ENCODE measurements around the gene MYBBP1A.

Gene MYBBP1A

GRCh38 chr17:4497101-4497824, 57.9 kb downstream of the MYBBP1A start:
- no peak overlapping the region for H2AFZ ChIP-seq (ENCODE audit: low read length, unreplicated experiment)
- no peak overlapping the region for H3K27ac ChIP-seq (ENCODE audit: low read depth, low read length)
- H3K4me1 ChIP-seq (ENCODE audit: control insufficient read depth, insufficient read depth, low read length, unreplicated experiment): no peaks in the 10 kb centered on the region
- no peak overlapping the region for H3K4me3 ChIP-seq (ENCODE audit: low read depth, low read length)
- H3K36me3 ChIP-seq (ENCODE audit: insufficient read depth, low read length): no peaks in the 10 kb centered on the region
- H3K79me2 ChIP-seq (ENCODE audit: control insufficient read depth, insufficient read depth, low read length, unreplicated experiment): no peaks in the 10 kb centered on the region
- H3K27me3 ChIP-seq (ENCODE audit: insufficient read depth, low read length): peaks cover 47% of the 10 kb centered on the region

GRCh38 chr17:4492721-4493561, 62.2 kb downstream of the MYBBP1A start:
- H3K4me1 ChIP-seq (ENCODE audit: control insufficient read depth, insufficient read depth, low read length, unreplicated experiment): no peaks in the 10 kb centered on the region
- H3K36me3 ChIP-seq (ENCODE audit: insufficient read depth, low read length): no peaks in the 10 kb centered on the region
- no peak overlapping the region for H3K27ac ChIP-seq (ENCODE audit: low read depth, low read length)
- H3K79me2 ChIP-seq (ENCODE audit: control insufficient read depth, insufficient read depth, low read length, unreplicated experiment): no peaks in the 10 kb centered on the region
- H2AFZ ChIP-seq (ENCODE audit: low read length, unreplicated experiment): no peak overlapping the region
- H3K4me3 ChIP-seq (ENCODE audit: low read depth, low read length): no peak overlapping the region
- H3K27me3 ChIP-seq (ENCODE audit: insufficient read depth, low read length): peaks cover 13% of the 10 kb centered on the region

- no peak overlapping the region for H3K27ac ChIP-seq (ENCODE audit: low read depth, low read length)
- no peaks in the 10 kb centered on the region for H3K79me2 ChIP-seq (ENCODE audit: control insufficient read depth, insufficient read depth, low read length, unreplicated experiment)
- no peaks in the 10 kb centered on the region for H3K36me3 ChIP-seq (ENCODE audit: insufficient read depth, low read length)
- H3K4me3 ChIP-seq (ENCODE audit: low read depth, low read length): no peak overlapping the region
- H3K27me3 ChIP-seq (ENCODE audit: insufficient read depth, low read length): no peaks in the 10 kb centered on the region
- no peaks in the 10 kb centered on the region for H3K4me1 ChIP-seq (ENCODE audit: control insufficient read depth, insufficient read depth, low read length, unreplicated experiment)
- H2AFZ ChIP-seq (ENCODE audit: low read length, unreplicated experiment): no peak overlapping the region
These were observed 64.5 kb downstream of the MYBBP1A start for GRCh38 chr17:4490637-4491061.

- Histone ChIP-seq H3K4me1 (ENCODE audit: control insufficient read depth, insufficient read depth, low read length, unreplicated experiment) (no peaks in the 10 kb centered on the region), H3K36me3 (ENCODE audit: insufficient read depth, low read length) (no peaks in the 10 kb centered on the region)
These were observed 65.0 kb downstream of the MYBBP1A start for GRCh38 chr17:4490109-4490591.

GRCh38 chr17:4488989-4489595, 66.1 kb downstream of the MYBBP1A start:
- Histone ChIP-seq H3K4me1 (ENCODE audit: control insufficient read depth, insufficient read depth, low read length, unreplicated experiment) (no peaks in the 10 kb centered on the region), H3K27me3 (ENCODE audit: insufficient read depth, low read length) (no peaks in the 10 kb centered on the region)

More at GRCh38 chr17:4490109-4490591, 65.0 kb downstream of the MYBBP1A start:
- H3K79me2 ChIP-seq (ENCODE audit: control insufficient read depth, insufficient read depth, low read length, unreplicated experiment): no peaks in the 10 kb centered on the region
- H3K27ac ChIP-seq (ENCODE audit: low read depth, low read length): no peak overlapping the region
- H3K27me3 ChIP-seq (ENCODE audit: insufficient read depth, low read length): no peaks in the 10 kb centered on the region
- no peak overlapping the region for H3K4me3 ChIP-seq (ENCODE audit: low read depth, low read length)
- no peak overlapping the region for H2AFZ ChIP-seq (ENCODE audit: low read length, unreplicated experiment)

More at GRCh38 chr17:4488989-4489595, 66.1 kb downstream of the MYBBP1A start:
- no peak overlapping the region for H3K4me3 ChIP-seq (ENCODE audit: low read depth, low read length)
- H3K36me3 ChIP-seq (ENCODE audit: insufficient read depth, low read length): no peaks in the 10 kb centered on the region
- H2AFZ ChIP-seq (ENCODE audit: low read length, unreplicated experiment): no peak overlapping the region
- no peaks in the 10 kb centered on the region for H3K79me2 ChIP-seq (ENCODE audit: control insufficient read depth, insufficient read depth, low read length, unreplicated experiment)
- no peak overlapping the region for H3K27ac ChIP-seq (ENCODE audit: low read depth, low read length)
